Measurements from ENCODE around the gene MOV10.
"Not testable (repeated sequence)": the region's sequence is repeated elsewhere in the genome, so short reads cannot be mapped to it uniquely, and the experiment has no call there.

MOV10 gene, protein sequence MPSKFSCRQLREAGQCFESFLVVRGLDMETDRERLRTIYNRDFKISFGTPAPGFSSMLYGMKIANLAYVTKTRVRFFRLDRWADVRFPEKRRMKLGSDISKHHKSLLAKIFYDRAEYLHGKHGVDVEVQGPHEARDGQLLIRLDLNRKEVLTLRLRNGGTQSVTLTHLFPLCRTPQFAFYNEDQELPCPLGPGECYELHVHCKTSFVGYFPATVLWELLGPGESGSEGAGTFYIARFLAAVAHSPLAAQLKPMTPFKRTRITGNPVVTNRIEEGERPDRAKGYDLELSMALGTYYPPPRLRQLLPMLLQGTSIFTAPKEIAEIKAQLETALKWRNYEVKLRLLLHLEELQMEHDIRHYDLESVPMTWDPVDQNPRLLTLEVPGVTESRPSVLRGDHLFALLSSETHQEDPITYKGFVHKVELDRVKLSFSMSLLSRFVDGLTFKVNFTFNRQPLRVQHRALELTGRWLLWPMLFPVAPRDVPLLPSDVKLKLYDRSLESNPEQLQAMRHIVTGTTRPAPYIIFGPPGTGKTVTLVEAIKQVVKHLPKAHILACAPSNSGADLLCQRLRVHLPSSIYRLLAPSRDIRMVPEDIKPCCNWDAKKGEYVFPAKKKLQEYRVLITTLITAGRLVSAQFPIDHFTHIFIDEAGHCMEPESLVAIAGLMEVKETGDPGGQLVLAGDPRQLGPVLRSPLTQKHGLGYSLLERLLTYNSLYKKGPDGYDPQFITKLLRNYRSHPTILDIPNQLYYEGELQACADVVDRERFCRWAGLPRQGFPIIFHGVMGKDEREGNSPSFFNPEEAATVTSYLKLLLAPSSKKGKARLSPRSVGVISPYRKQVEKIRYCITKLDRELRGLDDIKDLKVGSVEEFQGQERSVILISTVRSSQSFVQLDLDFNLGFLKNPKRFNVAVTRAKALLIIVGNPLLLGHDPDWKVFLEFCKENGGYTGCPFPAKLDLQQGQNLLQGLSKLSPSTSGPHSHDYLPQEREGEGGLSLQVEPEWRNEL

DNA sequence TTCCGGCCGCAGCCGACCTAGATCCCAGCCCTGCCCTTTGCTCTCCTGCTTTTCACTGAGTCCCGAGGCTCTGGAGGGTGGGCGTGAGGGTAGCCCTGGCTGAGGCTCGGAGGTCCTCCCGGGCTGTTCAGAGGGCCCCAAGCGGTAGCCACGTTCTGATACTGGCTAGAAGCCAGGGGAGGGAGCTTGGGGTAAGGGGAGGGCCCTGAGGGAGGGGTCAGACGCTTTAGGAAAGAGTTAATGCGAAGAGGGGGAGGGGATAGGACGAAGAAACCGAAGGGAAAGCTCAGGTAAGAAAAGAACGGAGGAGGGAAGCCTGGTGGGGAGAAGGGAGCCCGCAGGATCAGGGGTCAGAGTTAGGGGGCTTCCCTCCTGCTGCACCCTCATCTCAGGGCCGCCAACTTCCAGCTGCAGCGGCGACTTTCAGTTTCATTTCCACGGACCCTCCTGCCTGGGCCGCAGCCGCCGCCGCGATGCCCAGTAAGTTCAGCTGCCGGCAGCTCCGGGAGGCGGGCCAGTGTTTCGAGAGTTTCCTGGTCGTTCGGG lies at the start of gene MOV10:
Gene MOV10 (plus strand): TSS at position 220 of the 546 bp plus-strand sequence. CDS start 254 bp downstream, at position 474.
- DNase-seq (ENCODE audit: low spot score), result peak; percentile 62

DNA sequence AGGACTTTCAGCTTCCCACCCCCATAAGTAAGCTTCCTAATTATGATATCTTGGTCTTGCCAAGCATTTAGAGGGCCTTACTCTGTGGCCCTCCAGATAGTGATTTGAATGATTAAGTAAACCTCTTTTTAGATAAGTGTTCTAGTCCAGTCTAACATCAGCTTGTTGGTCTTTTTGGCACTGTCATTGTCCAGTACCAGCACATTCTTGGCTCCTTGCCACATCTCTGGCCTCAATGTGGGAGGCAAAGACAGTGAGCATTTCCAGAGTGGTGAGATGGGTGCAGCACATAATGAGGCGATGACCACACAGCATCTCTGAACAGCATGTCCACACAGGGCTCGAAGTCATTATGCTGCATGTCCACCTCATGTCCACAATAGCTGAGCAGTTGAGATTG lies 48.8 kb upstream of the MOV10 start:
- DNase-seq (ENCODE audit: low spot score), result peak; percentile 27

DNA sequence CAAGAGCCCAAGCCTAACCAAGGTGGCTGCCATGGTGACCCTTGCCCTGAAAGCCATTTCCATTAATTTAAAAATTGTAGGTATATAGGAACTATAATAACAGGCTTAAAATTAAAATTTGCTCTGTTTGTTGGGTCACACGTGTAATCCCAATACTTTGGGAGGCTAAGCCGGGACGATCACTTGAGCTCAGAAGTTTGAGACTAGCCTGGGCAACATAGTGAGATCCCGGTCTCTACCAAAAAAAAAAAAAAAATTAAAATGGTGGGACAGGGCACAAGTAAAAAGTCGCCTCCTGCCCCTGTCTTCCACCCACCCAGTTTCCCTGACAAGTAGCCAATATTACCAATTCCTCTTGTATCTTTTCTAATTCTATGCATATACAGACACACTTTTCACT lies 48.3 kb upstream of the MOV10 start:
- no peak for DNase-seq (ENCODE audit: low spot score)

DNA sequence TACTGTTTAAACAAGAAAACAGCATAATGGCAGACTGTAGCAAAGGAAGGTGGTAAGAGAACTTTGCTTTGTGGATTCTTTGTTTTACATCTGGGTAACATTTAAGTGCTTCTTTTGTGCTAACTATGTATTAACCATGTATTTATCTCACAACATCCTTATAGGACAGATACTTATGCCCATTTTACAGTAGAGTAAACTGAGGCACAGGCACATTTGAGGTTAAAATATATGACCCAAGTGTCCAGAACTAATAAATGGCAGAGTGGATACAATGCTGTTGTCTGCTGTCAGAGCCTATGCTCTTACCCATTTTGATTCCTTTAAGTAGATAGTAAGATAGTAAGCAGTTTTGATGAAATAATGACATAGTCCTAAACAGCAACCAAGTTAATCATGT lies 47.6 kb upstream of the MOV10 start:
- DNase-seq (ENCODE audit: low spot score), result no peak

DNA sequence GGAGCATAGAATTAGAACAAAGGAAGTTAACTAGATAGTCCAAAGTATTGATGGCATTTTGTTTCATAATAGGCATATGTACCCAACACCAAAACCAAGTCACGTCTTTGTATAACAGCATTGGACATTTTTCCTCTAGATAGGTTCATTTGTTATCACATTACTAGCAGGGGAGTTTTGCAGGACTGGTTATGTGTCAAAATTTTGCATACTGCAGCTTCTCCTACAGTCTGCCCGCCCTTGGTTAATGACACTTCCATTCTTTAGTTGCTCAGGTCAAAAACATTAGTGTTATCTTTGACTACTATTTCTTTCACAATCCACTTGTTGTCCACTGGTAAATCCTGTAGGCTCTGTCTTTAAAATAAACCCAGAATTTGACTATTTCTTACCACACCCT lies 45.9 kb upstream of the MOV10 start:
- no peak for DNase-seq (ENCODE audit: low spot score)

DNA sequence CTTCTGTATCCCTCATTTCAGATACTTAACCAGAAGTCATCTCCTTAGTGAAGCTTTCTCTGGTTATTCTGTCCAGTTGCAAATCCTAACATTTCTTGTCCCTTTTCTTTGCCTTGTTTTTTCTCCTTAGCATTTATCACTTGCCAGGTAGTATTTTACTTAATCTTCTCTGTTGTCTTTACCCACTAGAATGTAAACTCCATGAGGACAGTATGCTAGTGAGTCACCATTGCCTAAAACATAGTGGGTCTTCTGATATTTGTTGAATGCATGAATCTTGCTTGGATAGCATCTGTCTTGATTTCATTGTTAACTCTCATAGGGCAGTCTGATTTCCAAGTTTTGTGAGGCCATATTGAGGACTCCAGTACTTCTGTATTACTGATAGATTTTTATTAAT lies 45.2 kb upstream of the MOV10 start:
- no peak for DNase-seq (ENCODE audit: low spot score)

DNA sequence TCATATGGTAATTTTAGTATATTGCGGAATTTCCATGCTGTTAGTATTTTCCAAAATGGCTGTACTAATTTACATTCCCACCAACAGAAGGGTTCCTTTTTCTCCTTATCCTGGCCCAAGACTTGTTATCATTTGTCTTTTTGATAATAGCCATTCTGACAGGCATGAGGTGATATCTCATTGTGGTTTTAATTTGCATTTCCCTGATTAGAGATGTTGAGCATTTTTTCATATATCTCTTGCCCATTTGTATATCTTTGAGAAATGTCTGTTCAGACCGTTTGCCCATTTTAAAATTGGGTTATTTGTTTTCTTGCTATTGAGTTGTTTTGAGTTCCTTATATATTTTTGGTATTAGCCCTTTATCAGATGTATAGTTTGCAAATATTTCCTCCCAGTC lies 40.8 kb upstream of the MOV10 start:
- no peak for DNase-seq (ENCODE audit: low spot score)

DNA sequence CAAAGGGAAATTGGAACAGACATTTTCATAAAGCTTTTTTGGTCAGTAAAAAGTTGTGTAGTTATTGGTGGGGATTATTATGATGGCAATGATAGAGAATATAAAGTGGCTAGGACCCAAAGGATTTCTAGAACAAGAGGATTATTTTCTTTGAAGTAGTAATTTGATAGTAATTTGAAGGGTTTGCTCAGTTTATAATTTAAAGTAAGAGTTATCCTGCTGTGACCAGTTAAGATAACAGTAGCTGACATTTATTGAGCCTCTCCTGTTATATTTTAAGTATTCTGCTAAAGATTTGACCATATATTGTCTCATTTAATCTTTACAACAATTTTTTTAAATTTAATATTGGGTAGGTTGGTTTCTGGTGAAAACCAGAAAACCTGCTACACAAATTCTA lies 40.1 kb upstream of the MOV10 start:
- no peak for DNase-seq (ENCODE audit: low spot score)

DNA sequence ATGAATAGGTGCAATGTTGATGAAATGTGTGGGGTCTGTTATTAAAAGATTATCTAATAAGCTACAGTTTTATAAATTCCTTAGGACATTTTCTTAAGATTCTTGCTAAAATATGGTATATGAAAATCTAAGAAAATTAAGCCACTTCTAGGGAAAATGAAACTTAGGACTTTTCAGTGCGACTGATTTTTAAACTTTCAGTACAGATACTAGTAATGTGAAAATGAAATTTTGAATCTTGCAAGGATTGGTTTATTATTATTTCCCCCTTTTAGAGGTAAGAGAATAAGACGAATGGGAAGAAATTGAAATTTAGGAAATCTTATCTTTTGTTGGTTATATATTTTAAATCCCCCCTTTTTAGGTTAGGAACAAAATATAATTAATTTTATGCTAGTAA lies 38.4 kb upstream of the MOV10 start:
- DNase-seq (ENCODE audit: low spot score), result no peak

DNA sequence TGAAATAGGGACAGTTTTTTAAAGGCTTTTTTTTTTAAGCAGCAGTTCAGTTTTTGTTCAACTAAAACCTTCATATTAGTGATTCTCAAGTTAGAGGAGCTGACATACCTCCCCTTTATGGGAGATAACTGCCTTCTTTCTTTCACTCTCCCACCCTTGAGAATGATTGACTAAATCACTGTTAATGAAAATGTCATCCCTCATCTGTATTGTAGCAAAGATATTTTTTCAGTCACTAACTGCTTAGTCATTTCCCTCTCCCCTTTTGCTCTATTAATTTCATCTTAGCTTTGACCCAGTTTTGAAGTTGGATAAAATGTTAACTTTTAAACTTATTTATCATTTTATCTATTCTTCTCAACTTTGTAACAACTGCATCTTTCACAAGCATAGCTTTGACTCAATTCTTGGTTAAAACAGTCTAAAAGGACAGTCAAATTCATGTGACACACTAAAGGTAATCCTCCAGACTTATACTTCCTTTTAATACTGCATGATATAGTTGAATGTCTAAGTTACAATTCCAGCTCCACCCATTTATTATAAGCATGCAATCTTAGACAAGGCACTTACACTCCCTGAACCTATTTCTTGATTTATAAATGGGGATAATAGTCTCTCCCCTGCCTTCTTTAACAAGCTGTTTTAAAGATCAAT lies 37.7 kb upstream of the MOV10 start:
- DNase-seq (ENCODE audit: low spot score), result no peak

DNA sequence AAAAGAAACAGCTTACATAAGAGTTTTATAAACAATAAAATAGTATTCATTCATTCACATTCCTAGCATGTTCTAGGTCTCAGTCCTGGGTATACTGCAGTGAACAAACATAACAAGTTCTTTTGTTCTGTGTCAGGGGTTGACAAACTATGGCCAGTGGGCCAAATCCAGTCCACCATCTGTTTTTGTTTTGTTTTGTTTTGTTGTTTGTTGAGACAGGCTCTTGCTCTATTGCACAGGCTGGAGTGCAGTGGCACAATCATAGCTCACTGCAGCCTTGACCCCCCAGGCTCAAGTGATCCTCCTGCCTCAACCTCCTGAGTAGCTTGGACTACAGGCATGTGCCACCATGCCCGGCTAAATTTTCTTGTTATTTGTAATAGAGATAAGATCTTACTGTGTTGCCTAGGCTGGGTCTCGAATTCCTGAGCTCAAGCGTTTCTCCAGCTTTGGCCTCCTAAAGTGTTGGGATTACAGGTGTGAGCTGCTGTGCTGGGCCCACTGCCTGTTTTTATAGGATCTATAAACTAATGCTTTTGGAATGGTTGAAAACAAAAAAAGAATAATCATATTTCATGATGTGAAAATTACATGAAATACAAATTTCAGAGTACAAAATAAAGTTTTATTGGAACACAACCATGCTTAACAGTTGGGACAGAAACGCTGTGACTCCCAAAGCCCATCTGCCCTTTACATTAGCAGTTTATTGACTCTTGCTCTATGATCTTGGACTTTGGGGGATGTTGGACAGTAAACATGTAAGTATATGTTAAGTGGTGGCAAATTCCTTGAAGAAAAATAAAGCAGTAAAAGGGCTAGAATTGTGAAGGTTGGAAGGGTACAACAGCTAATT lies 37.0 kb upstream of the MOV10 start:
- peak; percentile 68 for DNase-seq (ENCODE audit: low spot score)

DNA sequence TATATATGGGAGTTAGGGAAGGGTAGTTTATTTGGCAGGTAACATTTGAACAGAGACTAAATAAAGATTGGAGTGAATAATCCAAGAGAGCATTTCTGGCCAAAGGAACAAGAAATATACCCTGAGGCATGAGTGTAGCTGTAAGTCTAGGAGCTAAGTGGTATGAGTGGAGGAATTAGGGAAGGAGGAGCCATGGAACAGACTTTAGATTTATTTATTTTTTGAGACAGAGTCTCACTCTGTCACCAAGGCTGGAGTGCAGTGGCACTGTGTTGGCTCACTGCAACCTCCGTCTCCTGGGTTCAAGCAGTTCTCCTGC lies 36.4 kb upstream of the MOV10 start:
- no peak for DNase-seq (ENCODE audit: low spot score)

DNA sequence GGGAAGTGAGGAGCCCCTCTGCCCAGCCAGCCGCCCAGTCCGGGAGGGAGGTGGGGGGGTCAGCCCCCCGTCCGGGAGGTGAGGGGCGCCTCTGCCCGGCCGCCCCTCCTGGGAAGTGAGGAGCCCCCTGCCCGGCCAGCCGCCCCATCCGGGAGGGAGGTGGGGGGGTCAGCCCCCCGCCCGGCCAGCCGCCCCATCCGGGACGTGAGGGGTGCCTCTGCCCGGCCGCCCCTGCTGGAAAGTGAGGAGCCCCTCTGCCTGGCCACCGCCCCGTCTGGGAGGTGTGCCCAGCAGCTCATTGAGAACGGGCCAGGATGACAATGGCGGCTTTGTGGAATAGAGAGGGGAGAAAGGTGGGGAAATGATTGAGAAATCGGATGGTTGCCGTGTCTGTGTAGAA lies 34.0 kb upstream of the MOV10 start:
- not testable (repeated sequence) for DNase-seq (ENCODE audit: low spot score)

DNA sequence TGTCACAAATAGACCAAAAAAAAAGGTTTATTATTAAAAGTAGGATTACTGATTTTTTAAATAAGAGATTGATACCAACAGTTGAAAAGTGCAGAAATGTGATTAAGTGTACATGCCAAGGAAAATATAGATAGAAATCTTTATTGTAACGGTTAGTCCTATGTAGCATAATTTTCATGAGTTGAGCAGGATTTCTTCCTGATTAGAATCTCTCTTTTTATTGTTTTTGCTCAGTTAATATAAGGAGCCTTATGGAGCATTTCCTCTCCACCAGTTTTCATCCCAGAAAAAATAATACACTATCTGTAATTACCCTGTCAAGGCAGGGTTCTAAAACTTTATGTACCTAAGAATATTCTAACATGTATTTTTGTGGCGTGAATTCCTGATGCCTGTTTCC lies 31.4 kb upstream of the MOV10 start:
- no peak for DNase-seq (ENCODE audit: low spot score)

DNA sequence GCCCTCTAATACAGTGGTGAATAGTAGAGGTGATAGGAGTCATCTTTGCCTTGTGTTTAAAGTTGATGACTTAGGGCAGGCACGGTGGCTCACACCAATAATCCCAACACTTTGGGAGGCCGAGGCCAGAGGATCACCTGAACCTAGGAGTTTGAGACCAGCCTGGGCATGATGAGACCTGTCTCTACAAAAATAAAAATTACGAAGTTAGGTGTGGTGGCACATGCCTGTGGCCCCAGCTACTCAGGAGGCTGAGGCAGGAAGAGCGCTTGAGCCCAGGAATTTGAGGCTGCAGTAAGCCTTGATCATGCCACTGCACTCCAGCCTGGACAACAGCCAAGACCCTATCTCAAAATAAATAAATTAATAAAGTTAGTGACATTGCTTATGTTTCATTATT lies 28.2 kb upstream of the MOV10 start:
- DNase-seq (ENCODE audit: low spot score), result no peak

DNA sequence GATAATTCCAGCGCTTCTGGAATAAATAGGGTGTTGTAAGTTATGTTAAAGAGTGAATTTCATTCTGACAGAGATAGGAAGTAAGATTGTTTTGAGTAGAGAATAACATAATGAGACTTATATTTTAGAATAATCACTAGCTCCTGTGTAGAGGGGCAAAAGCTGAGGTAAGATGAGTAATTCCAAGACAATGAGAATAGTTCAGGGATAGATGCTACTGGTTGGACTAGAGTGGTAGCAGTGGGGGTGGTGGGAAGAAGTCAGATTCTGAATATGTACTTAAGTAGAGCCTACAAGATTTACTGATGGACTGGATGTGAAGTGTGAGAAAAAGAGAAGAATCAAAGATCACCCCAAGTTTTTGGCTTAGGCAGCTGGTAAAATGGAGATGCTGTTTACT lies 23.3 kb upstream of the MOV10 start:
- DNase-seq (ENCODE audit: low spot score), result no peak

DNA sequence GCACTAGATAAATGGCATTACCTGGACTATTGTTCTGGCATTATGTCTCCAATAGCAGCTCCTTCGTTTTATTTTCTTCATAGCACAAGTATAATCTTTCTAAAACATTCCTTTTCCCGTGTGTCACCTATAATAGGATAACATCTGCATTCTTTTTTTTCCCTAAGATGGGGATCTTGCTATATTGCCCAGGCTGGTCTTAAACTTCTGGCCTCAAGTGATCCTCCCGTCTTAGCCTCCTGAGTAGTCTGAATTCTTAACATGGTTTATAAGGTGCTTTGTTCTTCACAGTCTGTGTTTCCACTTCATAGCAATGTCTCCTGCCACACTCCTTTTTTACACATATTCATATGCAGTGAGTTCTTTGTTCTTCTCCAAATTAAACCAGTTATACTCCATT lies 8.6 kb upstream of the MOV10 start:
- no peak for DNase-seq (ENCODE audit: low spot score)

DNA sequence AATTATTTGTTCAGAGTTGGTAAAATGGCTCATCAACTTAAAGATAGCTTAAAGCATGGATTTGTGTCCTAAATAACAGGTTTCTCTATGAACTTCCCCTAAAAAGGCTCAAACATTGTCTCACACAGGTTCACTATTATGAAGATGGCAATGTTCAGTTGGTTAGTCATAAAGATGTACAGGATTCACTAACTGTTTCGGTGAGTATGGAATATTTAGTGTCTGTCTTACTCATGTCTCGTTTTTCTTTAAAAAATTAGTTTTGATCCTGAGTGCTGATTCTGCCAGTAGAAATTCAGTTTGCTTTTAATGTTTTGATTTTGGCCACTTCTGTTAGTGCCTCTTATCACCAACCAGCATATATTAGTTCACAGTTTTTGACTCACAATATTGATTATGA lies 7.5 kb upstream of the MOV10 start:
- no peak for DNase-seq (ENCODE audit: low spot score)

DNA sequence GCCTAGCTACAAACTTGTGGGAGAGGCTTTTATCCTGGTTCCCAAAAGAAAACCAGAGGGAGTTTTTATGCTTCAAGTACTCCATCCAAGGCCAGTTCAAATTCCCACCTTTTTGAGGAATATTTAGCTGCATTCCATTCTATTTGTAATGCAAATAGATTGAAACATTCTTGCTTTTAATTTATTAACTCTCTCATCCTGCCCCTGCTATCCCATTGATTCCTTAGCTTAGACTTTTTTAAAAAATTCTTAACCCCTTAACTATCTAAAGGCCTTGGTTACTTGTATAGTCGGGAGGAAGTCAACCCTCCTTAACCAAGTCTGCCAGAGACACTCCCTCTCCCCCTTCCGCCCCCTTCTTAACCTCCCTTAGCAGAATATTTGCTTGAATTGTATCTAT lies 2.5 kb upstream of the MOV10 start:
- no peak for DNase-seq (ENCODE audit: low spot score)

DNA sequence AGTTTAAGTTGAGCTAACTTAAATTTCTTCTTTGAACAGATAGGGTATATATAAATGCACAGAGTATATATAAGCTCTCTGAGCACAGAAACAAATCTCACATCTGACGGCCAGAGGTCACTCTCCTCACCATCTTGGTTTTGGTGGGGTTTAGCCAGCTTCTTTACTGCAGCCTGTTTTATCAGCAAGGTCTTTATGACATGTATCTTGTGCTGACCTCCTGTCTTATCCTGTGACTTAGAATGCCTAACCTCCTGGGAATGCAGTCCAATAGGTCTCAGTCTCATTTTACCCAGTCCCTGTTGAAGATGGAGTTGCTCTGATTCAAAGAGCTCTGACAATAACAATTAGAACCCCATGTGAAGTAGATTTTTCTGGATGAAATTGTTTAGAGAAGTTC lies 1.6 kb upstream of the MOV10 start:
- no peak for DNase-seq (ENCODE audit: low spot score)

Measured in Ammon's horn (tissue), 1 donor.